Ovary (tissue), 9 donors: ENCODE results near the gene SYT8. TPM values are rescaled to one million over a fixed set of nuclear protein-coding genes. Genes with fewer than 3 reads are reported as not detected.

Source experiments
- DNase-seq, 5 donors: peaks; one replicate each; pipeline ENCODE4 v3.0.0-alpha.2; 2019 to 2020
- H3K27ac ChIP-seq, 2 donors: fragments of 200-600 bp; one replicate each; pipeline versions ENCODE4 v1.5.1 to v1.8.0; 2019 to 2022
- H3K27me3 ChIP-seq: fragments of 200-600 bp; one replicate; pipeline ENCODE4 v1.8.0; 2022
- H3K36me3 ChIP-seq: fragments of 200-600 bp; sonication (generic); one replicate; pipeline ENCODE4 v1.5.1; 2019
- H3K4me1 ChIP-seq: one replicate; pipeline ENCODE4 v1.8.1; 2013; ENCODE audit warnings: mild to moderate bottlenecking, moderate library complexity; ENCODE audit not compliant: insufficient read depth
- H3K4me3 ChIP-seq: fragments of 200-600 bp; sonication (generic); one replicate; pipeline ENCODE4 v1.5.1; 2017
- H3K9me3 ChIP-seq, 2 donors: fragments of 200-600 bp in 1 of 2; sonication (generic) in 1 of 2; one replicate each; pipeline versions ENCODE4 v1.5.1 to v1.8.1; 2013 to 2019; ENCODE audit warnings: mild to moderate bottlenecking in 1 of 2, moderate library complexity in 1 of 2
- EP300 ChIP-seq: sonication (generic); formaldehyde crosslinking; IDR thresholded peaks from one replicate; pipeline ENCODE4 v1.6.1; 2017; ENCODE audit warnings: antibody characterized with exemption
- POLR2A ChIP-seq: fragments of 450-650 bp; IDR thresholded peaks from one replicate; pipeline ENCODE4 v1.6.1; 2017; ENCODE audit warnings: antibody characterized with exemption, mild to moderate bottlenecking, moderate library complexity
- WGBS, 3 donors: extraction: QIAGEN DNeasy Blood & Tissue Kit in 1 of 3; methylation state at CpG; one replicate each; pipeline versions ENCODE4 v1.1.5 to v1.1.7; 2013 to 2017; 5-methylcytosine and 5-hydroxymethylcytosine counted together
- intact Hi-C, 4 donors: fragments of 100-400 bp; cut with DNase I; formaldehyde crosslinking; loops; one replicate each; pipeline versions ENCODE4 v1.11.0 to v1.15.1; 2022 to 2023
- polyA plus RNA-seq, 2 donors: library from polyadenylated mRNA; stranded (reverse); fragments of 200-250 nt in 1 of 2; fragments of 350-450 nt in 1 of 2; fragmentation: Illumina TruSeq in 1 of 2; extraction: RNeasy Lipid Tissue Mini Kit (QIAGEN cat#74804) in 1 of 2; gene quantifications; one replicate each; pipeline ENCODE4 v1.2.3, GENCODE V29; 2013 to 2014
- total RNA-seq, 7 donors: library from RNA; depleted of rRNA in 2 of 7; stranded (reverse); fragments of >200 nt in 2 of 7; fragmentation: NEBNext Ultra II Directional in 3 of 7; extraction: Animal tissue kit (Norgen Biotek cat#: 25700) in 3 of 7; gene quantifications; one replicate each; pipeline versions ENCODE4 v1.1.0 to v1.2.4, GENCODE V29; 2016 to 2023
- TF ChIP-seq, protein P1 (sequence below), 3 donors: fragments of 450-650 bp in 2 of 3; fragments of 200-600 bp in 1 of 3; IDR thresholded peaks; one replicate each; pipeline versions ENCODE4 v1.5.1 to v1.8.0; 2016 to 2022; ENCODE audit warnings: antibody characterized with exemption in 3 of 3, mild to moderate bottlenecking in 1 of 3
- donor health status: DM: no; HTN: no; CAD: no; lungs with moderate emphysema.
- donor health status: DM: no; HTN: no; CAD: no.
- donor health status: Bipolar disorder and iron deficiency.
- donor health status: DM: yes; HTN: yes; CAD: no.
- donor health status: DM: no; HTN: no; CAD: no.
- donor health status: DM: yes; HTN: yes; CAD: no.

Gene SYT8
- total and polyA plus RNA-seq, 9 donors: 0.24 to 2.4 TPM; not detected in 7

DNA sequence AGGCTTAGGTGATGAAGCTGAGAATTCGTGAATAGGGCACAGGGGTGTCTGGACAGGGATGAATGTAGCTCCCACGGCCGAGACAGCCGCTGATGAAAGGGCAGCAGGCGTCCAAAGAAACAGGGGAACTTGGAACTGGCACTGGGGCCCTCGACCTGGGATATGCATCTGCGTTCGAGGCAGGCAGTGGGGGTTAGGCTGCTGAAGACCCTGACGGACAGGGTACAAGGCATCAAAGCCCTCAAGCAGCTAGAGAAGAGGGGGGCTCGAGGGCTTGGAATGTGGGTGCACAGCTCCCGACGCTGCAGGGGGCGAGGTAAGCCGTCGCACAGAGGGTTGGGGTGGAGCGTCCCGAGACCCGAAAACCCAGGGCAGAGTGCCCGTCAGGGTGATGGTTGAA, 6.9 kb upstream of the SYT8 start:
- TF ChIP-seq EP300: no peak
- no peak for TF ChIP-seq POLR2A
- TF ChIP-seq, protein P1, sequence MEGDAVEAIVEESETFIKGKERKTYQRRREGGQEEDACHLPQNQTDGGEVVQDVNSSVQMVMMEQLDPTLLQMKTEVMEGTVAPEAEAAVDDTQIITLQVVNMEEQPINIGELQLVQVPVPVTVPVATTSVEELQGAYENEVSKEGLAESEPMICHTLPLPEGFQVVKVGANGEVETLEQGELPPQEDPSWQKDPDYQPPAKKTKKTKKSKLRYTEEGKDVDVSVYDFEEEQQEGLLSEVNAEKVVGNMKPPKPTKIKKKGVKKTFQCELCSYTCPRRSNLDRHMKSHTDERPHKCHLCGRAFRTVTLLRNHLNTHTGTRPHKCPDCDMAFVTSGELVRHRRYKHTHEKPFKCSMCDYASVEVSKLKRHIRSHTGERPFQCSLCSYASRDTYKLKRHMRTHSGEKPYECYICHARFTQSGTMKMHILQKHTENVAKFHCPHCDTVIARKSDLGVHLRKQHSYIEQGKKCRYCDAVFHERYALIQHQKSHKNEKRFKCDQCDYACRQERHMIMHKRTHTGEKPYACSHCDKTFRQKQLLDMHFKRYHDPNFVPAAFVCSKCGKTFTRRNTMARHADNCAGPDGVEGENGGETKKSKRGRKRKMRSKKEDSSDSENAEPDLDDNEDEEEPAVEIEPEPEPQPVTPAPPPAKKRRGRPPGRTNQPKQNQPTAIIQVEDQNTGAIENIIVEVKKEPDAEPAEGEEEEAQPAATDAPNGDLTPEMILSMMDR (IDR thresholded peaks at IDR 0.05): no peak
- Histone ChIP-seq H3K4me1 (no peaks in the 10 kb centered on the region), H3K4me3 (no peak overlapping the region), H3K27me3 (no peaks in the 10 kb centered on the region), H3K27ac (no peak overlapping the region), H3K36me3 (no peaks in the 10 kb centered on the region), H3K9me3 (no peaks in the 10 kb centered on the region)
- no peak for DNase-seq
- intact Hi-C loops: loop anchor here in 2 of 4 donors (5.0 kb wide), 2 partner anchors 176 to 1266 kb away; partner anchors contain the start of genes LMNTD2 (in 1 of the 2) and RASSF7 (in 1 of the 2)
- WGBS, 3 donors: 83 to 86% (median 85%) methylated on average over 19 of the region's 19 CpGs

DNA sequence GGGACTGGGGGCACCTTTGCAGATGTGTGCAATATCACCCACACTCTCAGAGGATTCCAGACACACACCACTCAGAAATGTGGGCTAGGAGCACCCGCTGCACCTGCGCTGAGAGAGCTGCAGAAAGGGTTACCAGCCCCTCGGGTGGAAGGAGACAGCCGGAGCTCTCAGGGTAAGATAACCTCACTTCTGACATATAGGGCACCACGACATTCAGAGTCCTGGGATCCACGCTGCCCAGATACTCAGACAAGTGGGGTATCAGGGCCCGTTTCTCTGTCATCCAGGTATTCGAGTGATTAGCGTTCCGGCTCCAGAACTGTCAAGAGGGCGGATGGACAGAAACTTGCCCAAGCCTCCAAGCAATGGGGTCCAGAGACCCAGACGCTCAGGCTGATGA, 6.2 kb upstream of the SYT8 start:
- Histone ChIP-seq H3K36me3 (no peaks in the 10 kb centered on the region), H3K4me3 (no peak overlapping the region), H3K4me1 (no peaks in the 10 kb centered on the region), H3K27ac (no peak overlapping the region), H3K9me3 (no peaks in the 10 kb centered on the region), H3K27me3 (no peaks in the 10 kb centered on the region)
- intact Hi-C loops: loop anchor here in 2 of 4 donors (5.0 kb wide), 2 partner anchors 176 to 1266 kb away; partner anchors contain the start of genes LMNTD2 (in 1 of the 2) and RASSF7 (in 1 of the 2)
- no peak for DNase-seq
- TF ChIP-seq POLR2A (no peak), EP300 (no peak)
- TF ChIP-seq, protein P1 (IDR thresholded peaks at IDR 0.05): no peak
- 78 to 88% (median 82%) methylated on average over 12 of the region's 12 CpGs for WGBS, 3 donors

GRCh38 chr11:1829039-1829820, 5.6 kb upstream of the SYT8 start:
- Histone ChIP-seq H3K27me3 (no peaks in the 10 kb centered on the region), H3K9me3 (no peaks in the 10 kb centered on the region), H3K4me1 (no peaks in the 10 kb centered on the region), H3K4me3 (no peak overlapping the region), H3K27ac (no peak overlapping the region), H3K36me3 (no peaks in the 10 kb centered on the region)
- intact Hi-C loops: loop anchor here in 2 of 4 donors (5.0 kb wide), 2 partner anchors 177 to 1267 kb away; partner anchors contain the start of genes LMNTD2 (in 1 of the 2) and RASSF7 (in 1 of the 2)
- no peak for DNase-seq
- TF ChIP-seq POLR2A (no peak), EP300 (no peak)
- 72 to 77% (median 76%) methylated on average over 11 of the region's 11 CpGs for WGBS, 3 donors

GRCh38 chr11:1830004-1830321, 4.8 kb upstream of the SYT8 start:
- Histone ChIP-seq H3K4me3 (no peak overlapping the region), H3K27me3 (no peaks in the 10 kb centered on the region), H3K27ac (no peak overlapping the region), H3K36me3 (no peaks in the 10 kb centered on the region), H3K9me3 (no peaks in the 10 kb centered on the region), H3K4me1 (no peaks in the 10 kb centered on the region)
- no peak for DNase-seq
- 58 to 64% (median 61%) methylated on average over 6 of the region's 6 CpGs for WGBS, 3 donors
- TF ChIP-seq, protein P1 (IDR thresholded peaks at IDR 0.05): no peak
- no peak for TF ChIP-seq EP300
- TF ChIP-seq POLR2A: no peak
- intact Hi-C loops: loop anchor here in 1 of 4 donors (10.0 kb wide), 1 partner anchor 175 kb away; no protein-coding TSS in a partner anchor
